Epithelial cell of umbilical artery (primary cell): ENCODE results near the gene IFRD2. TPM values are rescaled to one million over a fixed set of nuclear protein-coding genes. Genes with fewer than 3 reads are reported as not detected.

Experiments
- total RNA-seq: library from RNA; depleted of rRNA; stranded (reverse); fragments of >200 nt; gene quantifications from 2 replicates; pipeline ENCODE4 v1.2.3, GENCODE V29; 2014

Gene IFRD2
- 107 and 139 TPM in 2 replicates for total RNA-seq

GRCh38 chr3:50292159-50293078 is at the start of gene IFRD2:
IFRD2 (minus strand) TSS chr3:50292429; CDS start chr3:50292274, 155 bp downstream.

GRCh38 chr3:50340448-50341329 is 48.5 kb upstream of the IFRD2 start, which contains the start of gene RASSF1:
RASSF1 (minus strand) TSS chr3:50340836; CDS start chr3:50340805, 31 bp downstream.

GRCh38 chr3:50327943-50328691 is 35.9 kb upstream of the IFRD2 start, which contains the start of gene TUSC2:
TUSC2 (minus strand) TSS chr3:50328223; CDS start chr3:50328099, 124 bp downstream.

GRCh38 chr3:50322386-50323091 is 30.3 kb upstream of the IFRD2 start, which contains the start of gene HYAL2:
HYAL2 (minus strand) TSS chr3:50322745; CDS start chr3:50320489, 2,256 bp downstream.

GRCh38 chr3:50303013-50303815 is 11.0 kb upstream of the IFRD2 start, which contains the start of gene HYAL1:
HYAL1 (minus strand) TSS chr3:50303574; CDS start chr3:50302956, 618 bp downstream.

GRCh38 chr3:50298836-50299637 is 6.8 kb upstream of the IFRD2 start, which contains the start of the genes HYAL3 and NAA80:
HYAL3 (minus strand) TSS chr3:50299405; CDS start chr3:50295602, 3,803 bp downstream.
NAA80 (minus strand) TSS chr3:50299405; CDS start chr3:50297463, 1,942 bp downstream.

GRCh38 chr3:50278880-50279224 is 13.4 kb downstream of the IFRD2 start, which contains the start of gene LSMEM2:
LSMEM2 (plus strand) TSS chr3:50279087; CDS start chr3:50279114, 27 bp downstream.

GRCh38 chr3:50268703-50269451 is 23.4 kb downstream of the IFRD2 start, which contains the start of gene SEMA3B:
SEMA3B (plus strand) TSS chr3:50269147; CDS start chr3:50269241, 94 bp downstream.

Other genes starting within 250 kb of the IFRD2 start
- gene RBM5, start 203.5 kb downstream of the IFRD2 start, total RNA-seq = 93.9 and 114 TPM in 2 replicates
- 42.6 and 106 TPM in 2 replicates for gene SEMA3F, start 137.1 kb downstream of the IFRD2 start, total RNA-seq
- not detected in 2 replicates for gene GNAT1, start 100.8 kb downstream of the IFRD2 start, total RNA-seq
- gene SLC38A3, start 87.2 kb downstream of the IFRD2 start, total RNA-seq = under 0.01 TPM in 1 of 2 replicates, not detected in the other
- gene GNAI2, start 56.2 kb downstream of the IFRD2 start, total RNA-seq = 319 and 452 TPM in 2 replicates
- gene SEMA3B, start 23.3 kb downstream of the IFRD2 start, total RNA-seq = 0.65 and 1.4 TPM in 2 replicates
- not detected in 2 replicates for gene LSMEM2, start 13.3 kb downstream of the IFRD2 start, total RNA-seq
- 5.2 and 6.2 TPM in 2 replicates for gene HYAL3, start 7.0 kb upstream of the IFRD2 start, total RNA-seq
- gene NAA80, start 7.0 kb upstream of the IFRD2 start, total RNA-seq = 1.7 and 2.6 TPM in 2 replicates
- 0.65 and 1.4 TPM in 2 replicates for gene HYAL1, start 11.1 kb upstream of the IFRD2 start, total RNA-seq
- 382 and 404 TPM in 2 replicates for gene HYAL2, start 30.3 kb upstream of the IFRD2 start, total RNA-seq
- gene TUSC2, start 35.8 kb upstream of the IFRD2 start, total RNA-seq = 23.1 and 36.0 TPM in 2 replicates
- 16.7 and 16.9 TPM in 2 replicates for gene RASSF1, start 48.4 kb upstream of the IFRD2 start, total RNA-seq
- 0.15 and 0.32 TPM in 2 replicates for gene ZMYND10, start 53.3 kb upstream of the IFRD2 start, total RNA-seq
- 18.7 and 20.8 TPM in 2 replicates for gene NPRL2, start 58.3 kb upstream of the IFRD2 start, total RNA-seq
- 26.6 and 29.2 TPM in 2 replicates for gene CYB561D2, start 58.4 kb upstream of the IFRD2 start, total RNA-seq
- gene TMEM115, start 67.1 kb upstream of the IFRD2 start, total RNA-seq = 33.6 and 41.6 TPM in 2 replicates
- gene CACNA2D2, start 211.2 kb upstream of the IFRD2 start, total RNA-seq = not detected in 2 replicates